NCI-H82 (cell line): ENCODE results near the gene NUP214.
"Not testable (repeated sequence)": the region's sequence is repeated elsewhere in the genome, so short reads cannot be mapped to it uniquely, and the experiment has no call there.

Experiments used
- DNase-seq: peaks from one replicate; lab custom pipeline; 2025; lab: John Stamatoyannopoulos, UW

NUP214 gene

DNA sequence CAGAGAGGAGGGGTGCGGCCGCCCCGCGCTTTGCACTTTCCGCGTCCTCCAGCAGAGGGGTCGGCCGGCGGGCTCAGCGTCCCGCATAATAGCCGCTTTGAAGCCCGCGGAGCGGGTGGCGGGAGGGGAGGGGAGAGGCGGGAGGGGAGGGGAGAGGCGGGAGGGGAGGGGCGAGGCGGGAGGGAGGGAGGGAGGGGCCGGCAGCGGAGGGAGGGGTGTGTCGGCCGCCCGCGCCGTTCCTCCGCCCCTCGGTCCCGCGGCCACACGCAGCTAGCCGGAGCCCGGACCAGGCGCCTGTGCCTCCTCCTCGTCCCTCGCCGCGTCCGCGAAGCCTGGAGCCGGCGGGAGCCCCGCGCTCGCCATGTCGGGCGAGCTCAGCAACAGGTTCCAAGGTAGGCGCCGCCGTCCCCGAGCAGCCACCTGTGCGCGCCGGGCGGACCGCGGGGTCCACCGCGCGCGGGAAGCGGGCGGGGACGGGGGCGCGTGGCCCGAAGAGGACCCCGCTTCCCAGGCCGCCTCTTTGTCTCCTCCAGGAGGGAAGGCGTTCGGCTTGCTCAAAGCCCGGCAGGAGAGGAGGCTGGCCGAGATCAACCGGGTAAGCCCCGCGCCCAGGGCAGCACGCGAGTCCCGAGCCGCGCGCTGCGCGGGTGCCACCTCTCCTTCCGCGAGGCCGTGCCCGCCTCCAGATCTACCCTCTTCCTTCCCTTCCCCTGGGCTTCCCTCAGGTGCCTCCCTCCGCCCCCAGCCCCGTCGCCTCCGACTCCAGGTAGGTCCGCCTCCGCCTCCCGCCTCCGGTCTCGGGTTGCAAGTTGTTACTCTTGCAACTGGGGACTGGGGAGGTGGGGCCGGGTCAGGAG, 28.9 kb upstream of the NUP214 start, which contains the start of gene AIF1L:
TSS of gene AIF1L (plus strand) at position 263 of the 857 bp plus-strand sequence. CDS start at position 362, 99 bp downstream.
- DNase-seq, result peak; percentile 72

DNA sequence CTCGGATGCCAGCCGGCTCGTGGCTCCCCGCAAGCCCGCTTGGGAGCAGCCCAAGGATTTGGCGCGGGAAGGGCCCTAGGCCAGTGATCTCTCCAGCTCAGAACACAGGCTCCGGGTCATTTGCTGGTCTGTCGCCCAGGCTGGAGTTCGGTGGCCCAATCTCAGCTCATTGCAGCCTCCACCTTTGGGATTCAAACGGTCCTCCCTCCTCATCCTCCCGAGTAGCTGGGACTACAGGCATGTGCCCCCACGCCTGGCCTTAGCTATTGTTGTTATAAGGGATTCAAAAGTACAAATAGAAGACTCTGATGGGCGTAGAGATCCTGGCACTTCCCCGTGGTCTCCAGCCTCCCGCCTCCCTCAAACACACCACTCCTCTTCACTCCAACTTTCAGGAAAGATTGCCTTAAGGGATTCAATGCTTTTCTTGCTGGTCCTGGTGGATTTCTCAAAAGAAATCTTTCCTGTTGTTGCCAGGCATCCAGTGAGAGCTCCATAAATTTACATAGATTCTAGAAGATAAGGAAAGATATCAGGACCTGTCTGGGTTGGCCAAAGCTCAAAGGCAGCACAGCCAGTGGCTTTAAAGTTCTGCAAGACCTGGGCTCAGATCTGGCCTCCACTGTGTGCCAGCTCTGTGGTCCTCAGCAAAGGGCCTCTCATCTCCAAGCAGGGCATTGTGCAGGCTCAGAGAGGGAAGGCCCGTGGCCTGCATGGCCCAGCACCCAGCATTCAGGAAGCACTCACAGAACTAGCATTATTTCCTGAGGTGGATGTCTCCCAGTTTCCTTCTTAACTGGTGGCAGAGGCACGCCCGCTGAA, 28.0 kb upstream of the NUP214 start:
- DNase-seq, result no peak

- DNase-seq, result no peak
These were observed 27.5 kb upstream of the NUP214 start for GRCh38 chr9:131097948-131098278.

DNA sequence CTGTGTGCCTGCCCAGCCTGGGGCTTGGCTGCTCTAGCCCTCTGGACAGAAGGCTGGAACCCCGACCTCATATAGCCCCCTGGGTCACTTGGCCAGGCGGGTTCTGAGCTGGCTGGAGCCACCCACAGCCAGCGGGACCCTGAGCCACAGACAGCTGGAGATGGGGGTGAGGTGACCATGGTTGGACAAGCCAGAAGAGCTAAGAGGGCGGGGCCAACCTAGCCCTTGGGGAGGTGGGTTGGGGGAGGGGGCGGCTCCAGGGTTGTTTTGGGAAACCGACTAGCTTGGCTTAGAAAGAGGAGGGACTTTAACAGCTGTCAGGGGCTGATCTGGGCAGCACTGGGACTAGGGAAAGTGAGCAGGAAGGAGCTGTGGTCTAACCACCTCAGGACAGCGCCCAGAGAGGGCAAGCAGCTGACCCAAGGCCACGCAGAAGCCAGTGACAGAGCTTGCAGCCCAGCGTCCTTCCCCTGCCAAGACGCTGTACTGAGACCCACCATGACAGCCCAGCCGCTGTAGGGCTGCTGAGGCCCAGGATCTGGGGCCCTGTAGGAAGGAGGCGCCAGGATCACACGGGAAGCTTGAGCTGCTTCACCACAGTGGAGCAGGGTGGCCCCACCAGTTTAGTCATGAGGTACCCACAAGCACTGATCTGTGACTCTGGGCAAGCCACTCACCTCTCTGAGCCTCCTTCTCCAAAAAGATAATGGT, 26.8 kb upstream of the NUP214 start:
- DNase-seq, result peak; percentile 34

DNA sequence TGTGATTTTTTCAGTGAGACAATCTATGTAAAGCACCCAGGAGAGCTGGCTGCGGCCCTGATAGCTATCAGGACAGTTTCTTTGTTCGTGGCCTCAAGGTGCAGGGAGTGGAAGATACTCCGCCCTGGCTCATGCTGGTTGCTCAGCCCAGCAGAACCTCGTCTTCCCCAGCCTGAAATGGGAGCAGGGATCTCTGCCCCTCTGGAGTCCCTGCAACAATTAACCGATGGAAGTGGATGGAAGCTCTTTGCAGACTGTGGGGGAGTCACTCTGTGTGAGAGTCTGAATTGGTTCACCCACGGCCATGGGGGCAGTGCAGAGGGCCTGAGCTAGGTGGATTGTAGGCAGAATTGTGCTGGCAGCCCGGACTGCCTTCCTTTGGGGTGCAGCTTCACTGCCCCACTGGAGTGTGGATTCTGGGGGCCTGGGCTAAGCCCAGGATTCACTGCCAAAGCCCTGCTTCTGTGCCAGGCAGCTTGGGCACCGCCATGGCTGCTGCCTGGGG, 26.2 kb upstream of the NUP214 start:
- DNase-seq, result no peak

DNA sequence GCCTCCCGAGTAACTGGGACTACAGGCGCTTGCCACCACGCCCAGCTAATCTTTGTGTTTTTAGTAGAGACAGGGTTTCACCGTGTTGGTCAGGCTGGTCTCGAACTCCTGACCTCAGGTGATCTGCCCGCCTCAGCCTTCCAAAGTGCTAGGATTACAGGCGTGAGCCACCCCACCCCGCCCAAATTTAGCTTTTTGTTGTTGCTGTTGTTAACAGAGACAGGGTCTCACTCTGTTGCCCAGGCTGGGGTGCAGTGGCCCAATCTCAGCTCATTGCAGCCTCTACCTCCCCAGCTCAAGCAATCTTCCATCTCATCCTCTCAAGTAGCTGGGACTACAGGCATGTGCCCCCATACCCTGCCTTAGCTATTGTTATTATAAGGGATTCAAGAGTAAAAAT, 25.5 kb upstream of the NUP214 start:
- DNase-seq, result not testable (repeated sequence)

GRCh38 chr9:131100445-131100844, 24.9 kb upstream of the NUP214 start:
- DNase-seq, result no peak

DNA sequence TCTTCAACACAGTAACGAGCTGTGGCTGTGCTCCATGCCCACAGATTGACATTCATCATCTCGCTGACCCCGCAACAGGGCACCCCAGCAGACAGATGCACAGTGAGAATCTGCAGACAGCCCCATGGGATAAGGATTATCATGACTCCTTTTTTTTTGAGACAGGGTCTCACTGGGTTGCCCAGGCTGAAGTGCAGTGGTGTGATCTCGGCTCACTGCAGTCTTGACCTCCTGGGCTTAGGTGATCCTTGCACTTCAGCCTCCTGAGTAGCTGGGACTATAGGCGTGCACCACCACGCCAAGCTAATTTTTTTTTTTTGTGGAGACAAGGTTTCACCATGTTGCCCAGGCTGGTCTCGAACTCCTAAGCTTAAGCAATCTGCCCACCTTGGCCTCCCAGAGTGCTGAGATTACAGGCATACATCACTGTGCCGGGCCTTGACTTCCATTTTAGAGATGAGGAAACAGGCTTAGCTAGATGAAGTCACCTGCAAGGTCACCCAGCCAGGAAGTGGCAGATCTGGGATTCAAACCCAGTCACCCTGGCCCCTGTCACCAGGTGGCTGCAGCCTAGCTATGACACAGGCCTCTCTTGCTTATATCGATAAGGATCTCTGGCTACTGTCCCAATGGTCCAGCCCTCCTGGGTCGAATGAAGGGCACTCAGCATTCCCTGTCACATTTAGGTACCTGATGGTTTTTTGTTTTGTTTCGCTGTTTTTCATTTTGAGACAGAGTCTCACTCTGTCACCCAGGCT, 24.0 kb upstream of the NUP214 start:
- no peak for DNase-seq

DNA sequence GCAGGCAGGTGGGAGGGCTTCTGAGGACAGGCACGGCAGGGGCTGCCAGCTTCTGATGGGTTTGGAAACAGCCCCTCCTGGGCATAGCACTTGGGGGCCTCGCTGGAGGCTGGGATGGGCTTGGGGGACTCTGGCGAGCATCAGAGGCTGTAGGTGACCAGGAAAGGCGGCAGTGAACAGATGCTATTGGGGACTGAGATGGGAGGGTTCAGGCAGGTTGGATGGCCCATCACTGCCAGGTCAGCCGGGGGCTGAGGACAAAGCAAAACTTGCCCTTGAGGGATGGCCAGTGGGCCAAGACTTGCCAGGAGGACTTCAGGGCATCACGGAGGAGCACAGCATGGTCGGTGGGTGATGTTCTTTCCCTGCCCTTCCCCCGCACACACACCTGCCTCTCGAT, 22.4 kb upstream of the NUP214 start:
- no peak for DNase-seq

DNA sequence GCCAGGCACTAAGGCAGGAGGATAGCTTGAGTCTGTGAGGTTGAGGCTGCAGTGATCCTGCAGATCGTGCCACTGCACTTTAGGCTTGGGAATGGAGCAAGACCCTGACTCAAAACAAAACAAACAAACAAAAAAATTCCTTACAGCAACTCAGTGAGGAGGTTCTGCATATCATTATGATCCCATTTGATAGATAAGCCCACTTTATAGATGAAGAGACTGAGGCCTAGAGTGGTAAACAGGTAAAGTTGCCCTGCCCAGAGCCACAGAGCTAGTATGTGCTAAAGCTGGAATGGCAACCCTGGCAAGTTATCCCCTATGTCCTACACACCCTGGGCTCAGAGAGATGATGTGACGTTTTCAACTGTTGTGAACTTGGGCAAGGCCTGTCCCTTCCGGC, 21.9 kb upstream of the NUP214 start:
- DNase-seq, result no peak

- DNase-seq, result no peak
These were observed 21.2 kb upstream of the NUP214 start for GRCh38 chr9:131104016-131104740.

- DNase-seq, result no peak
These were observed 19.4 kb upstream of the NUP214 start for GRCh38 chr9:131105952-131106351.

DNA sequence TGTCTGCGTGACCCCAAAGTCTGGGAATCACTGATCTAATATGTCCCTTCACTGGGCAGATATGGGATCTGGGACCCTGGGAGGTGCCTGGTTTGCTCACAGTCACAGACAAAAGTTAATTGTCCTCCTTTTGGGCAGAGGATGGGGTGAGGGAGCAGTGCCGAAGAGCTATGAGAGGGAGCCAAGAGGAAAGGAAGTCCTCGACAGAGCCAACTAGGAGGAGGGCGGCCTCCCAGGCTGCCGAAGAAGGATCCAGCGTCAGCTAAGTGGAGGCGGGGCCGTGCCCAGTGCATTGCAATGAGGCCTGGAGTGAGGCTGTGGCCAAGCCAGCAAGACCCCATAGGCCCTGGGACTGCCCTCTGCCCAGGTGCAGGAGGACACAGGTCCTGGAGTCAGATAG, 17.6 kb upstream of the NUP214 start:
- no peak for DNase-seq

DNA sequence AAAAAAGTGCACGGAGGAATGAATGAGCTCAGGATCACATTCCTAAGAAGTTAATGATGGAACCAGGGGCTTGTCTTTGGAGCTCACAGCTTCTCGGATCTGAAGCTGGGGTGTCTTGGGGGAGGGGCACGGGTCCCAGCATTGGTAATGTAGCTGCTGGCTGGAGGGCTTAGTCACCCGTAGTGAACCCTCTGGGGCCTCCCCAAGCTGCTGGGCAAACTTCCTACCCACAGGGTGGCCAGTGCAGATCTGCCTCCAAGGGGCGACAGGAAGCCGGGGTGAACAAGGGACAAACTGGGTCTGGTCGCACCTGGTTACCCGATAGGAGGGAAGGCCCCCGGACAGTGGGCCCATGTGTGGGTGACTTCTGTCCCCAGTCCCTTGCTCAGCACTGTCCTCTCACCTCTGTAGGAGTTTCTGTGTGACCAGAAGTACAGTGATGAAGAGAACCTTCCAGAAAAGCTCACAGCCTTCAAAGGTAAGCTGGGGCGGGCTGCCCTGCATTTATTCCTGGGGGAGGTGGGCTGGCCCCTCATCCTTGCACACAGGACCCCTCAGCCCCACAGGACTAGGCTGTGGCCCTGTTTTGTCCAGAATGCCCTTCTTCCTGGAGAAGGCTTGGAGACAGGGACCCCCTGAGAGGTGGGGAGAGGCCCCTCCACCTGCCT, 14.1 kb upstream of the NUP214 start:
- no peak for DNase-seq

DNA sequence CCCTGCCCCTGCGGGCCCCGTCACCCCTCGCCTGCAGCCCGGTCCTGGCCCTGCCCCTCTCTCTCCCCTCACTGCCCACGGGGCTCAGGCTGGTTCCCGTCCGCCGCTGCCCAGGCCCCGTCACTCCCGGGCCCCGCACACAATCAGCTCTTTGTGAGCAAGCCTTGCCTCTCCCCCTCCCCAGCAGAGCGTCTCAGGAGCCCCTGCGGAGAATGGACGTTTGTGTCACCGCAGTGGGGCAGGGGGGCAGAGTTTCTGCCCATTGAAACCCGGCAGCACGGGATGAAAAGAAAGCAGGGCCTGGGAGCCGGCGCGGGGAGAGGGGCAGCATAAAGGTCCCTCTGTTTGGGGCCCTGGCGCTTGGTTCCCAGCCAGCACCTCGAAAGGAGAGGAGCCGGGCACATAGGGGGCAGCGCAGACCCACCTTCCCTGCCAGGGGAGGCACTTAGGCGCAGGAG, 13.5 kb upstream of the NUP214 start:
- no peak for DNase-seq

- no peak for DNase-seq
These were observed 12.8 kb upstream of the NUP214 start for GRCh38 chr9:131112374-131113154.

GRCh38 chr9:131113655-131114054, 11.7 kb upstream of the NUP214 start:
- no peak for DNase-seq

DNA sequence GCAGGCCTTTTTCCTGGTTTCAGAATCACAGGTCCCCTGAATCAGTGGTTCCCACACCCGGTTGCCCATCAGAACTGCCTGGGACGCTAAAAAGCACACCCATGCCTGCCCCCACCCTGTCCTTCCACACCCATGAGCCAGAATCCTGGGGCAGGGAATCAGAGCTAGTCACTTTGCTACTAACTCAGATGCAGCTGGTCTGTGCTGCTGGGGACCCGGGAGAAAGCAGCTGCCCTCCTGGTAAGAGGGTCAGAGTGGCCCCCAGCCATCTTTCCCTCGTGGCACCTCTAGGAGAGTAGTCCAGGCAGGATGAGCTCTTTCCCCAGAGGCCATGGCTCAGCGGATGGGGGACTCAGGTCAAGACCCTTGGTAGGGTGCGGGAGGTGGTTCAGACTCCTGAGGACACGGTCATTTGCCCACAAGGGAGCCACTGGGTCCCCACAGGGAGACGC, 11.3 kb upstream of the NUP214 start:
- no peak for DNase-seq

DNA sequence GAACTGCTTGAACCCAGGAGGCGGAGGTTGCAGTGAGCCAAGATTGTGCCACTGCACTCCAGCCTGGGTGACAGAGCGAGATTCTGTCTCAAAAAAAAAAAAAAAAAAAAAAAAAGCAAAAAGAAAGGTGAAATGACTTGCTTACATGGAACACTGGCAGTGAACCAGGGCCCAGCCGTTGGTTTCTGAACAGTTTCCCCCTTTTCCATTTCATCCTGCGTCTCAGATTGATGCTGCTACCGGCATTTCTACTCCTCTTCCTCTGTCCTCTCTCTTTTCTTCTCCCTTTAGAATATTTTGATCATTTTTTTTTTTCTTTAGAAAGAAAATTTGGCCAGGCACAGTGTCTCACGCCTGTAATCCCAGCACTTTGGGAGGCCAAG, 10.0 kb upstream of the NUP214 start:
- not testable (repeated sequence) for DNase-seq
